Neuronal stem cell (in vitro differentiated cells): Measurements from ENCODE around the gene CAMK2N2.

ENCODE experiments used
- DNase-seq: peaks from one replicate; pipeline ENCODE4 v3.0.0-alpha.2; 2013; ENCODE audit warnings: low spot score
- H2AFZ ChIP-seq: one replicate; pipeline ENCODE4 v1.6.1; 2013; ENCODE audit warnings: mild to moderate bottlenecking, low read length, inconsistent platforms
- H2AK5ac ChIP-seq: 2 replicates; pipeline ENCODE4 v1.6.1; 2013; ENCODE audit warnings: low read depth, mild to moderate bottlenecking, inconsistent platforms, low read length, moderate library complexity, mixed read lengths
- H2BK120ac ChIP-seq: 2 replicates; pipeline ENCODE4 v1.6.1; 2013; ENCODE audit warnings: low read depth, mild to moderate bottlenecking, inconsistent platforms, low read length, moderate library complexity, mixed read lengths
- H2BK12ac ChIP-seq: one replicate; pipeline ENCODE4 v1.6.1; 2013; ENCODE audit warnings: low read length, inconsistent platforms
- H2BK15ac ChIP-seq: 2 replicates; pipeline ENCODE4 v1.6.1; 2013; ENCODE audit warnings: mild to moderate bottlenecking, low read length, inconsistent platforms, mixed read lengths
- H2BK5ac ChIP-seq: one replicate; pipeline ENCODE4 v1.6.1; 2013; ENCODE audit warnings: inconsistent platforms, mild to moderate bottlenecking, low read length, moderate library complexity
- H3K14ac ChIP-seq: one replicate; pipeline ENCODE4 v1.6.1; 2013; ENCODE audit warnings: low read length, inconsistent platforms
- H3K18ac ChIP-seq: 2 replicates; pipeline ENCODE4 v1.6.1; 2013; ENCODE audit warnings: low read length, inconsistent platforms
- H3K23ac ChIP-seq: 2 replicates; pipeline ENCODE4 v1.6.1; 2013; ENCODE audit warnings: low read depth, mild to moderate bottlenecking, mixed read lengths, low read length, inconsistent platforms; ENCODE audit not compliant: poor library complexity
- H3K27ac ChIP-seq: replicated peaks from 3 replicates; pipeline ENCODE4 v1.5.1; 2013; ENCODE audit warnings: low read length, inconsistent platforms
- H3K27me3 ChIP-seq, 3 experiments: 2 replicates each; pipeline ENCODE4 v1.6.1; 2013; ENCODE audit warnings: low read length in 3 of 3, mild to moderate bottlenecking in 2 of 3, inconsistent platforms in 1 of 3, low read depth in 1 of 3, mixed read lengths in 1 of 3, moderate library complexity in 1 of 3; ENCODE audit not compliant: control insufficient read depth in 3 of 3, insufficient read depth in 3 of 3
- H3K36me3 ChIP-seq, 2 donors: replicated peaks in 1 of 2; 2 replicates each; pipeline ENCODE4 v1.6.1; 2013; ENCODE audit warnings: low read length in 2 of 2; ENCODE audit not compliant: control insufficient read depth in 2 of 2, insufficient read depth in 2 of 2
- H3K4ac ChIP-seq: 2 replicates; pipeline ENCODE4 v1.6.1; 2013; ENCODE audit warnings: inconsistent platforms, mild to moderate bottlenecking, low read length, moderate library complexity
- H3K4me1 ChIP-seq, 2 donors: 1 replicate in 1 of 2; 2 replicates in 1 of 2; pipeline ENCODE4 v1.6.1; 2013; ENCODE audit warnings: low read length in 2 of 2, low read depth in 1 of 2; ENCODE audit not compliant: control insufficient read depth in 2 of 2, insufficient read depth in 1 of 2
- H3K4me2 ChIP-seq: one replicate; pipeline ENCODE4 v1.6.1; 2013; ENCODE audit warnings: mild to moderate bottlenecking, low read length, inconsistent platforms; ENCODE audit not compliant: insufficient read depth, poor library complexity, severe bottlenecking
- H3K4me3 ChIP-seq, 2 donors: 2 replicates each; pipeline ENCODE4 v1.5.1; 2013; ENCODE audit warnings: low read length in 2 of 2, mild to moderate bottlenecking in 2 of 2, inconsistent platforms in 1 of 2, moderate library complexity in 1 of 2
- H3K79me1 ChIP-seq: one replicate; pipeline ENCODE4 v1.6.1; 2013; ENCODE audit warnings: low read depth, mild to moderate bottlenecking, inconsistent platforms, low read length, moderate library complexity
- H3K9ac ChIP-seq: one replicate; pipeline ENCODE4 v1.6.1; 2013; ENCODE audit warnings: mild to moderate bottlenecking, low read depth, low read length, inconsistent platforms; ENCODE audit not compliant: poor library complexity
- H3K9me3 ChIP-seq, 2 donors: replicated peaks in 1 of 2; 2 replicates each; pipeline versions ENCODE3 to v1.6.1; 2013; ENCODE audit warnings: low read length in 2 of 2, mild to moderate bottlenecking in 2 of 2, inconsistent platforms in 1 of 2, low read depth in 1 of 2, mixed read lengths in 1 of 2, moderate library complexity in 1 of 2; ENCODE audit not compliant: control insufficient read depth in 2 of 2, insufficient read depth in 1 of 2
- H4K8ac ChIP-seq: one replicate; pipeline ENCODE4 v1.6.1; 2013; ENCODE audit warnings: low read depth, mild to moderate bottlenecking, inconsistent platforms, low read length, moderate library complexity
- H4K91ac ChIP-seq: one replicate; pipeline ENCODE4 v1.6.1; 2013; ENCODE audit warnings: low read length, low read depth, mild to moderate bottlenecking, inconsistent platforms; ENCODE audit not compliant: poor library complexity
- WGBS, 2 donors: extraction: QIAGEN DNeasy Blood & Tissue Kit; methylation state at CpG; one replicate each; pipeline ENCODE4 v1.1.7; 2013; ENCODE audit warnings: missing lambda C conversion rate in 2 of 2, mixed read lengths in 1 of 2; ENCODE audit not compliant: insufficient read length in 2 of 2, insufficient replicate concordance in 1 of 2; ENCODE audit errors: extremely low coverage in 2 of 2; 5-methylcytosine and 5-hydroxymethylcytosine counted together

The CAMK2N2 gene

GRCh38 chr3:184260724-184261269 is 556 bp downstream of the CAMK2N2 start:
- Histone ChIP-seq H3K9me3 (no peaks in the 10 kb centered on the region), H3K36me3 (no peaks in the 10 kb centered on the region), H4K8ac (no peak overlapping the region), H3K9ac (peak overlapping the region; percentile 77), H3K4ac (no peak overlapping the region), H3K79me1 (peaks cover 4% of the 10 kb centered on the region), H3K18ac (peak overlapping the region; percentile 38), H3K23ac (peak overlapping the region; percentile 65), H3K14ac (no peak overlapping the region), H4K91ac (no peak overlapping the region), H3K27me3 (peaks cover 21 to 46% (median 42%) of the 10 kb centered on the region in 3 experiments), H2AK5ac (no peak overlapping the region), H2BK12ac (no peak overlapping the region), H2BK120ac (no peak overlapping the region), H2BK5ac (peak overlapping the region; percentile 87), H3K4me1 (peaks cover 10 to 12% of the 10 kb centered on the region in 2 donors), H3K4me3 (peak overlapping the region; percentile 56 to 82), H2BK15ac (no peak overlapping the region), H2AFZ (peak overlapping the region; percentile 98), H3K27ac (no peak overlapping the region), H3K4me2 (peak overlapping the region; percentile 93)
- DNase-seq, result no peak
- WGBS, 2 donors, result no CpG with 5 or more reads among the region's 49 CpGs

- H3K27ac ChIP-seq, result no peak overlapping the region
- H2AK5ac ChIP-seq, result no peak overlapping the region
- H2BK15ac ChIP-seq, result no peak overlapping the region
- H3K18ac ChIP-seq, result peak overlapping the region; percentile 57
- H2AFZ ChIP-seq, result peak overlapping the region; percentile 98
- no peak overlapping the region for H3K4ac ChIP-seq
- no peak overlapping the region for H2BK12ac ChIP-seq
- peak overlapping the region; percentile 34 for H3K23ac ChIP-seq
- peak overlapping the region; percentile 93 for H3K4me2 ChIP-seq
- H3K14ac ChIP-seq, result peak overlapping the region; percentile 21
- H4K8ac ChIP-seq, result no peak overlapping the region
- no peak overlapping the region for H2BK120ac ChIP-seq
- no CpG with 5 or more reads among the region's 91 CpGs for WGBS, 2 donors
- H3K36me3 ChIP-seq, result no peaks in the 10 kb centered on the region
- peak overlapping the region; percentile 56 to 82 for H3K4me3 ChIP-seq
- no peak overlapping the region for H4K91ac ChIP-seq
- peak overlapping the region; percentile 87 for H2BK5ac ChIP-seq
- peak; percentile 54 for DNase-seq
- no peaks in the 10 kb centered on the region for H3K9me3 ChIP-seq
- peaks cover 4% of the 10 kb centered on the region for H3K79me1 ChIP-seq
- H3K4me1 ChIP-seq, result peaks cover 10 to 12% of the 10 kb centered on the region in 2 donors
- H3K9ac ChIP-seq, result no peak overlapping the region
- H3K27me3 ChIP-seq, result peaks cover 21 to 46% (median 42%) of the 10 kb centered on the region in 3 experiments
Measured at GRCh38 chr3:184259878-184260723, 1.3 kb downstream of the CAMK2N2 start.

- Histone ChIP-seq H3K9ac (no peak overlapping the region), H3K4me1 (peaks cover 10 to 12% of the 10 kb centered on the region in 2 donors), H3K36me3 (no peaks in the 10 kb centered on the region), H3K23ac (peak overlapping the region; percentile 73), H2BK120ac (no peak overlapping the region), H3K27me3 (peaks cover 21 to 46% (median 36%) of the 10 kb centered on the region in 3 experiments), H3K79me1 (peaks cover 4% of the 10 kb centered on the region), H3K4ac (no peak overlapping the region), H3K18ac (no peak overlapping the region), H3K4me3 (peak overlapping the region in 1 of 2 donors; percentile 28), H2BK5ac (no peak overlapping the region), H2AFZ (no peak overlapping the region), H3K9me3 (no peaks in the 10 kb centered on the region), H2AK5ac (no peak overlapping the region), H3K14ac (peak overlapping the region; percentile 38), H4K91ac (no peak overlapping the region), H2BK15ac (no peak overlapping the region), H2BK12ac (no peak overlapping the region), H3K4me2 (no peak overlapping the region), H3K27ac (no peak overlapping the region), H4K8ac (no peak overlapping the region)
- WGBS, 2 donors, result no CpG with 5 or more reads among the region's 28 CpGs
- no peak for DNase-seq
Measured at GRCh38 chr3:184259396-184259877, 1.9 kb downstream of the CAMK2N2 start.

- H3K9me3 ChIP-seq, result no peaks in the 10 kb centered on the region
- no peak overlapping the region for H3K4me2 ChIP-seq
- DNase-seq, result no peak
- H3K18ac ChIP-seq, result no peak overlapping the region
- H2AK5ac ChIP-seq, result no peak overlapping the region
- no peak overlapping the region for H3K4ac ChIP-seq
- no peak overlapping the region for H4K91ac ChIP-seq
- H2BK15ac ChIP-seq, result no peak overlapping the region
- peak overlapping the region; percentile 38 for H3K14ac ChIP-seq
- H3K4me1 ChIP-seq, result peaks cover 10 to 12% of the 10 kb centered on the region in 2 donors
- no peak overlapping the region for H4K8ac ChIP-seq
- no peak overlapping the region for H2BK12ac ChIP-seq
- H3K27me3 ChIP-seq, result peaks cover 21 to 44% (median 34%) of the 10 kb centered on the region in 3 experiments
- no peak overlapping the region for H2BK120ac ChIP-seq
- H3K27ac ChIP-seq, result no peak overlapping the region
- no peak overlapping the region for H2BK5ac ChIP-seq
- no peak overlapping the region for H2AFZ ChIP-seq
- H3K4me3 ChIP-seq, result peak overlapping the region in 1 of 2 donors; percentile 42
- H3K36me3 ChIP-seq, result no peaks in the 10 kb centered on the region
- peaks cover 4% of the 10 kb centered on the region for H3K79me1 ChIP-seq
- no CpG with 5 or more reads among the region's 5 CpGs for WGBS, 2 donors
- no peak overlapping the region for H3K9ac ChIP-seq
- no peak overlapping the region for H3K23ac ChIP-seq
Measured at GRCh38 chr3:184258926-184259325, 2.4 kb downstream of the CAMK2N2 start.
